ENCODE data around the gene LZTR1. TPM values are rescaled to one million over a fixed set of nuclear protein-coding genes. Genes with fewer than 3 reads are reported as not detected.
A peak's percentile ranks its signal among the peaks of the same experiment; 100 is the strongest.
"Not testable (repeated sequence)": the region's sequence is repeated elsewhere in the genome, so short reads cannot be mapped to it uniquely, and the experiment has no call there.

LZTR1 gene
- polyA plus RNA-seq (ENCODE audit: insufficient read length in 10 of 10), result 10 to 100 TPM; 28.8 to 45.0 (median 35.1) TPM
- long read RNA-seq, donor 1, full-length matches to known transcripts, result 2 of 2 reads
- long read RNA-seq, donor 1, partial matches to known transcripts, result 0 of 2 reads
- long read RNA-seq, donor 1, other reads (novel, unspliced or antisense), result 0 of 2 reads
- long read RNA-seq, donor 2, full-length matches to known transcripts, result 3 of 3 reads
- long read RNA-seq, donor 2, partial matches to known transcripts, result 0 of 3 reads
- long read RNA-seq, donor 2, other reads (novel, unspliced or antisense), result 0 of 3 reads
- long read RNA-seq, donor 3, result 0 reads
- long read RNA-seq, donor 4, result 0 reads
- long read RNA-seq, donor 5, full-length matches to known transcripts, result 2 of 28 reads
- long read RNA-seq, donor 5, partial matches to known transcripts, result 16 of 28 reads
- long read RNA-seq, donor 5, other reads (novel, unspliced or antisense), result 10 of 28 reads
- long read RNA-seq, donor 6, full-length matches to known transcripts, result 1 of 1 reads
- long read RNA-seq, donor 6, partial matches to known transcripts, result 0 of 1 reads
- long read RNA-seq, donor 6, other reads (novel, unspliced or antisense), result 0 of 1 reads
- long read RNA-seq, donor 7, partial matches to known transcripts, result 13 of 13 reads
- long read RNA-seq, donor 7, other reads (novel, unspliced or antisense), result 0 of 13 reads
- long read RNA-seq, donor 8, result 0 reads
- long read RNA-seq, donor 9, result 0 reads

DNA sequence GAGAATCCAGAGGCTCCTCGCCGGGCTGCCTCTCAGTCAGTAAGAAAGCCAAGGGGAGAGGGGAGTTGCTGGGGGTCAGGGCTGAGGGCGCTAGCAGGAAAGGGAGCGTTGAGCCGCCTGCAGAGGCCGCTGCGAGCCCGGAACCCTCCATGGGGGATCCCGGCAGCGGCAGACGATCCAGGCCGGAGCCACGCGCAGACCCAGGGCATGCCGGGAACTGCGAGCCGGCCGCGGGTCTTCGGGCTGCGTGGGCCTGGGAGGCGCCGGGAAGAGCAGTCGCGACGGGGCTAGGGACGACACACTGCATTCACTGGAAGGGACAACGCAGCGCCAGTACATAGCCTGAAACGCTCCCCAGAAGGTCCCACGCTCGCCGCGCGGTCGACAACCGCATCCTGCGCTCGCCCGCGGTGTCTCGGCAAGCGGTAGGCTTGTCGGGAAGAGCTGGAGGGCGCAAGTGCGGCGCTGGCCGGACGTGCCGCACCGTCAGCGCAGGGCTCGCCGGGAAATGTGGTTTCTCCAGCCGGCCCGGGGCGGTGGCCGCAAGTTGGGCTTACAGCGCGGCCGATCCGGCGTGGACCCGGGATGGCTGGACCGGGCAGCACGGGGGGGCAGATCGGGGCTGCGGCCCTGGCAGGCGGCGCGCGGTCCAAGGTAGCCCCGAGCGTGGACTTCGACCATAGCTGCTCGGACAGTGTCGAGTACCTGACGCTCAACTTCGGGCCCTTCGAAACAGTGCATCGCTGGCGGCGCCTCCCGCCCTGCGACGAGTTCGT lies at the start of gene LZTR1:
TSS of gene LZTR1 (plus strand) at position 511 of the 776 bp plus-strand sequence. CDS start at position 586, 75 bp downstream.
- peak; percentile 79 to 97 (median 91) for DNase-seq

DNA sequence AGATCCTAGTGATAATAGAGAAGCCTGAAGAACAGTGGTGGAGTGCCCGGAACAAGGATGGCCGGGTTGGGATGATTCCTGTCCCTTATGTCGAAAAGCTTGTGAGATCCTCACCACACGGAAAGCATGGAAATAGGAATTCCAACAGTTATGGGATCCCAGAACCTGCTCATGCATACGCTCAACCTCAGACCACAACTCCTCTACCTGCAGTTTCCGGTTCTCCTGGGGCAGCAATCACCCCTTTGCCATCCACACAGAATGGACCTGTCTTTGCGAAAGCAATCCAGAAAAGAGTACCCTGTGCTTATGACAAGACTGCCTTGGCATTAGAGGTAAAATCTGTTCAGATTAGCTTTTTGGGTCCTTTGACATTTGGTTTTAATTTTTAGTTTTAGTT lies 48.2 kb upstream of the LZTR1 start:
- no peak for DNase-seq

DNA sequence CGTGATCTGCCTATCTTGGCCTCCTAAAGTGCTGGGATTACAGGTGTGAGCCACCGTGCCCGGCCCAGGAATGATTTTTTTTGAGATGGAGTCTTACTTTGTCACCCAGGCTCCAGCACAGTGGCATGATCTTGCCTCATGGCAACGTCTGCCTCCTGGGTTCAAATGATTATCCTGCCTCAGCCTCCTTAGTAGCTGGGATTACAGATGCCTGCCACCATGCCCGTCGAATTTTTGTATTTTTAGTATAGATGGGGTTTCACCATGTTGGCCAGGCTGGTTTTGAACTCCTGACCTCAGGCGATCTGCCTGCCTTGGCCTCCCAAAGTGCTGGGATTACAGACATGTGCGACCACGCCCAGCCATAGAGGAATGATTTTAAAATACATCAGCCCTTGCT lies 47.0 kb upstream of the LZTR1 start:
- not testable (repeated sequence) for DNase-seq

DNA sequence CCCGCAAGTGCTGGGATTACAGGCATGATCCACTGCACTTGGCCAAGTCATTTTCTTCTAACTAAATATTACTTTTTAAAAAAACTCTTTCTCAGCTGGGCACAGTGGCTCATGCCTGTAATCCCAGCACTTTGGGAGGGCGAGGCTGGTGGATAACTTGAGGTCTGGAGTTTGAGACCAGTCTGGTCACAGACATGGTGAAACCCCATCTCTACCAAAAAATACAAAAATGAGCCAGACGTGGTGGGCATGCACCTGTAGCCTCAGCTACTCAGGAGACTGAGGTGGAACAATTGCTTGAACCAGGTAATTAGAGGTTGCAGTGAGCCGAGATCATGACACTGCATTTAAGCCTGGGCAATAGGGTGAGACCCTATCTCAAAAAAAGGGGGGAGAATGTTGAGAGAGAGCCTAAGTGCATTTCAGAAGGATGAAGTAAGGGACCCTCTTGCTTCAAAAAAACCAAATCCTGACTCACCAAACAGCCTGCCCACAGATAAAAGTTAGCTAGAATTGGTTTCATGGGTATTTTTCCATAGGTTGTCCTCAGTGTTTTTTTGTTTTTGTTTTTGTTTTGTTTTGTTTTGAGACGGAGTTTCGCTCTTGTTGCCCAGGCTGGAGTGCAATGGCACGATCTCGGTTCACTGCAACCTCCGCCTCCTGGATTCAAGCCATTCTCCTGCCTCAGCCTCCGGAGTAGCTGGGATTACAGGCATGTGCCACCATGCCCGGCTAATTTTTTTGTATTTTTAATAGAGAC lies 46.1 kb upstream of the LZTR1 start:
- DNase-seq, result not testable (repeated sequence)

DNA sequence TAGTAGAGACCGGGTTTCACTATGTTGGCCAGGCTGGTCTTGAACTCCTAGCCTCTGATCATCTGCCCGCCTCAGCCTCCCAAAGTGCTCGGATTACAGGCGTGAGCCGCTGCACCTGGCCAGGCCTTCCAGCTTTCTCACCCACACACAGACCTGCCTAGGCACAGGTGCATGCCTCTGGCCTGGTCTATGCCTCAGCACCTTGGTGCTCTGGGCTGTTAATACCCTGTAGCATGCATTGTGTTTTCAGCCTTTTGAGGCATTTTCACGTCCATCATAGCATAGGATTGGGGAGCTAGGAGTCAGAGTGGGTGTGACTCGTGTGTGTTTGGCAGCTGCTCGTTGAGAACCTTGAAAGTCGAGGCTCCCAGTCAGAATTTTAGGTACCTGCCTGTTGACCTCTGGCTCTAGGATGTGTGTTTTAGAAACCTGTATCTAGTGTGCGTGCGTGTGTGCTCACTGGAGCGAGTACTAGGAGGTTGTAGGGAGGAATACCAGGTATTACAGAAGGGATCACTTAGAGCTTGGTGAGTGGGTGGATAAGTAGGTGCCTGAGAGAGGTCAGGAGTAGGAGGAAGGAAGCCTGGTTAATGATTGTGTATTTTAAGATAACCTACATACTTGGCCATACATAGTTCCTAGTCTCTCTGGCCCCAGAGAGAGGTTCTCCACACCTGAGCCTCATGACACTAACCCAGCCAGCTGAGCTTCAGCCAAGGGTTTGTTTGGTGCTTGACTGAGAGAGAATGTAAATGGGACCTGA lies 44.9 kb upstream of the LZTR1 start:
- no peak for DNase-seq

DNA sequence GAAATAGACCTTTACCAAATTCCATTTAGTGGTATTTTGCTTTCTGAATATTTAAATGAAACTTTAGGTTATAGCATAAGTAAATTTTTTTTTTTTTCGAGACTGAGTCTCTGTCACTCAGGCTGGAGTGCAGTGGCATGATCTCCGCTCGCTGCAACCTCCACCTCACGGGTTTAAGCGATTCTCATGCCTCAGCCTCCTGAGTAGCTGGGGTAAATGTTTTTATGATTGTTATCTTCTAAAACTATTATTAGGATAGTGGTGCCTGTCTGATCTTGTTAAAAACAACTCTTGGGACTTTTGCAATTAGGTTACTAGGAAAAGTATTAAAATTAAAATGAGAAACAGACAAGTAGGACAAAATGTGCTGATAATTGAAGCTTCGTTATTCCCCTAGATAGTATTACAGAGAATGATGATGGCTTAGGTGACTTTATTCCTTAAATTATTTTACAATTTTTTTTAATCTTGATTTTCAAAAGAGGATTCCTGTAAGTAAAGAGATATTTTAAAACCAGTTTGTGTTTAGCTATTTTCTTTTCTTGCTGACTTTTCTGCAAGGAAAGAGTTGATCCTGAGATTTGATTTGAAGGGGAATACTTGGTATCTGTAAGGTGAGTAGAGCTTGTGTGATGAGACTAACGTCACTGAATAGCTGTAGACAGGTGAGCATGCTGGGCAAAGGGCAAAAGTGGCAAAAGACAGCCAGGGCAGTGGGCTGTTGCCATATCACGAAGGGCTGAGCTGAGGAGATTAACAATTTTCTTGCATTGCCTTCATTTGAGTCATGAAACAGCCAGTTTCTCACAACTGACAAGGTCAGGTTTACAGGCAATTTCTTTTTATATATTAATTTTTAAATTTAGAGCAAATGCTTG lies 44.1 kb upstream of the LZTR1 start:
- no peak for DNase-seq

DNA sequence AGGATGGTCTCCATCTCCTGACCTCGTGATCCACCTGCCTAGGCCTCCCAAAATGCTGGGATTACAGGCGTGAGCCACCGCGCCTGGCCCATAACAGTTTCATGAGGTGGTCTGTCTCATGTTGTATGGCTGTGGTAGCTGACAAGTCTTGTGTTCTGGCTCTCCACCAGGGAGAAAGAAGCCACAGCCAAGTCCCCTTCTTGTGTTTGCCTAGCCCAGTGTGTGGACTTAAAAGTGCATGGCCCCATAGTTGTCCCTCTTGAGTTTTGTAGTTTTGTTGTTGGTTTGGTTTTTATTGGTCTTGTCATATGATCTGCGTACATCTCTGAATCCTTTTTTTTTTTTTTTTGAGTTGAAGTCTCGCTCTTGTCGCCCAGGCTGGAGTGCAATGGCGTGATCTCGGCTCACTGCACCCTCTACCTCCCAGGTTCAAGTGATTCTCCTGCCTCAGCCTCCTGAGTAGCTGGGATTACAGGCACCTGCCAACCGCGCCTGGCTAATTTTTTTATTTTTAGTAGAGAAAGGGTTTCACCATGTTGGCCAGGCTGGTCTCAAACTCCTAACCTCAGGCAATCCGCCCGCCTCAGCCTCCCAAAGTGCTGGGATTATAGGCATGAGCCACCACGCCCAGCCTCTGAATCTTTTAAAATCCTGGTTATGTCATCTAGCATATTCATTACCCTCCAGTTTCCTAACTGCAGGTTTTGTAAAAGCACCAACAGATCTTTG lies 42.5 kb upstream of the LZTR1 start:
- not testable (repeated sequence) for DNase-seq

DNA sequence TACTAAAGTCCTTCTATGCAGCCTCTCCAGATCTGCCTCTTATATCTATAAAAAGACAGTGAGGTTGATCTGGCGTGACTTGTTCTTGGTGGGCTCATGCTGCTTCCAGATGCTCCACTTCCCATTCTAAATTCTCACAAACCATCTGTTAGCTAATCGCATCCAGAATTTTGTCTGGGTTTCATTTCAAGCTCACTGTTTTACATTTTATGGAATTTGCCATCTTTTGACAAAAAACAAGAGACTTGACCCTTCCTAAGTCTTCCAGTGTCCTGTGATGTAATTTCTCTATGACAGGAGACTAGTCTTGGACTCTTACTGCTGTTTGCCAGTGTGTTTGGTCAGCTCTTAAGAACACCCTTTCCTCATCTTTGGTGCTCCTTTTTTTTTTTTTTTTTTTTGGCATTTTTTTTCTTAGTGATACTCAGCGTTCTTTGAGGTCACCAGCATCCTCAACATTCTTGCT lies 41.9 kb upstream of the LZTR1 start:
- peak in 1 of 3 donors; percentile 43 for DNase-seq

DNA sequence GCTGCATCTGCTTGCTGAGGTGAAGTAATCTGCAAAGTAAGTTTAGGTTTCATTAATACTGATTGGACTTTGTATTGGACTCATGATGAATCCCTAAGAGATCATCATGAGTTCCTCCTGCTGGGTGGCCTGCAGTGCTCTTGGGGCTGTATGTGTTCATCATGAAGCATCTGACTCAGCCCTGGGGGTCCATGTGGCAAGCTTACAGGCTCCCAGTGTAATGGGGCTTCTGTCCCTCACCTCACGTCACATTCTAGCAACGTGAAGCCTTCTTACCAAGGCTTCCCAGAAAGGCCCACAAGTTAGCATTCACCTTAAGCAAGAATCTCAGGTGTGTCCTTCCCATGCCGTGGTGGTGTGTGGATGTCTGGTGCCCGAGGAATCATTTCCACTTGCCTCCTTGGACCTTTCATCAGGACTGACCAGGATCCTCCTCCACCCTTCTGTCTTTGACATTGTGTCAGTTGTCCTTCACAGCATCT lies 41.2 kb upstream of the LZTR1 start:
- DNase-seq, result no peak

DNA sequence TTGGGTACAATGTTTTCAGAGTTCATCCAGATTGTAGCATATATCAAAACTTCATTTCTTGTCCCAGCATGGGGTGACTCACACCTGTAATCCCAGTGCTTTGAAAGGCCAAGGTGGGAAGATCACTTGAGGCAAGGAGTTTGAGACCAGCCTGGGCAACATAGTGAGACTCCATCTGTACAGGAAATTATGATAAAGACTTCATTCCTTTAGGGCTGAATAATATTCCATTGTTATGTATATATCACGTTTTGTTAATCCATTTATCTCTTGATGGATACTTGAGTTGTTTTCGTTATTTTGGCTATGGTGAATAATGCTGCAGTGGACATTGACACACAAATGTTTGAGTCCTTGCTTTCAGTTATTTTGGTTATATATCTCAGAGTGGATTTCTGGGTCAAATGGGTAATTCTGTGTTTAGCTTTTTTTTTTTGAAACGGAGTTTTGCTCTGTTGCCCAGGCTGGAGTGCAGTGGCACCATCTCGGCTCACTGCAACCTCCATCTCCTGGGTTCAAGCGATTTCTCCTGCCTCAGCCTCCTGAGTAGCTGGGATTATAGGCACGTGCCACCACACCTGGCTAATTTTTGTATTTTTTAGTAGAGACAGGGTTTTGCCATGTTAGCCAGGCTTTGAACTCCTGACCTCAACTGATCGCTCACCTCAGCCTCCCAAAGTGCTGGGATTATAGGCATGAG lies 39.7 kb upstream of the LZTR1 start:
- DNase-seq, result not testable (repeated sequence)

DNA sequence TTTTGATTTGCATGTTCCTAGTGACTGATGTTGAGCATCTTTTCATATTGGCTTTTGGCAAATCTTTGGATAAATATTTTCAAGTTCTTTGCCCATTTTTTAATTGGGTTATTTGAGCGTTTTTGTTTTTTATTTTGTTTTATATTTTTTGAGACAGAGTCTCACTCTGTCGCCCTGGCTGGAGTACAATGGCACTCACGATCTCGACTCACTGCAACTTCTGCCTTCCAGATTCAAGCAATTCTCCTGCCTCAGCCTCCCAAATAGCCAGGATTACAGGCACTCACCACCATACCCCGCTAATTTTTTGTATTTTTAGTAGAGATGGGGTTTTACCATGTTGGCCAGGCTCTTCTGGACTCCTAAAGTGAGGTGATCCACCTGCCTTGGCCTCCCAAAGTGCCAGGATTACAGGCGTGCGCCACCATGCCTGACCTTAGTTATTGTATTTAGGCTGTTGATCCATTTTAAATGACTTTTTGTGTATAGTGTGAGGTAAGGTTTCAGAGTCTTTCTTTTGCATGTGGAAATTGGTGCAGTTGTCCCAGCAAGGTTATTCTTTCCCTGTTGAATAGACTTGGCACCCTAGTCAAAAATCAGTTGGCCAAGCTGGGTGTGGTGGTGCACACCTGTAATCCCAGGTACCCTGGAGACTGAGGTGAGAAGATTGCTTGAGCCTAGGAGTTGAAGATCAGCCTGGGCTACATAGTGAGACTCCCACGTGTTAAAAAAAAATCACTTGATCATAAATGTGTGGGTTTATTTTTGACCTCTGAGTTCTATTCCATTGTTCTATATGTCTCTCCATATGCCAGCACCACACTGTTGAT lies 38.8 kb upstream of the LZTR1 start:
- DNase-seq, result no peak

DNA sequence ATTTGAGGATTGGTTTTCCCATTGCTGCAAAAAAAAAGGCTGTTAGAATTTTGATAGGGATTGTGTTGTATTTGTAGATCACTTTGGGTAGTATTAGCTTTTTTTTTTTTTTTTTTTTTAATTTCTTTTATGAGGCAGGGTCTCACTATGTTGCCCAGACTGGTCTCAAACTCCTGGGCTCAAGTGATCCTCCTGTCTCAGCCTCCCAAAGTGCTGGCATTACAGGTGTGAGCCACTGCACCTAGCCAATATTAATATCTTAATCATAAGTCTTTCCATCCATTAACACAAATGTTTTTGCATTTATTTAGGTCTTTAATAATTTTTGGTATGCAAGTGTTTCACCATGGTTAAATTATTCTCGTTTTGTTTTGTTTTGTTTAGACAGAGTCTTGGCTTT lies 38.1 kb upstream of the LZTR1 start:
- DNase-seq, result no peak

DNA sequence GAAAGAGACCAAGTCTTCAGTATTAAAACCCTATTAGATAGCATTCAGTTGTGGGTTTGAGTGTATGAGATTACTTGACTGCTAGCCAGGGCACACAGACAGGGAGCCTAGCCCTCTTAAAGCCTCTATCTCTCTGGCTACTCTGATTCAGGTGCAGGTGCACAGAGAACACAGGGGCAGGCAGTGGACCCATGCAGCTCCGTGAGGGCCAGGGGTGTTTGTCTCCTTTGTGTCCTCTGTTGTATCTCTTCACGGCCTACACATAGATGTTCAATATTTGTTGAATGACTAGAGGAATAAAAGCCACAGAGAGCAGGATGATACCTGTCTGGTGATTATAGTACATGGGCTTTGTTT lies 36.5 kb upstream of the LZTR1 start:
- no peak for DNase-seq

DNA sequence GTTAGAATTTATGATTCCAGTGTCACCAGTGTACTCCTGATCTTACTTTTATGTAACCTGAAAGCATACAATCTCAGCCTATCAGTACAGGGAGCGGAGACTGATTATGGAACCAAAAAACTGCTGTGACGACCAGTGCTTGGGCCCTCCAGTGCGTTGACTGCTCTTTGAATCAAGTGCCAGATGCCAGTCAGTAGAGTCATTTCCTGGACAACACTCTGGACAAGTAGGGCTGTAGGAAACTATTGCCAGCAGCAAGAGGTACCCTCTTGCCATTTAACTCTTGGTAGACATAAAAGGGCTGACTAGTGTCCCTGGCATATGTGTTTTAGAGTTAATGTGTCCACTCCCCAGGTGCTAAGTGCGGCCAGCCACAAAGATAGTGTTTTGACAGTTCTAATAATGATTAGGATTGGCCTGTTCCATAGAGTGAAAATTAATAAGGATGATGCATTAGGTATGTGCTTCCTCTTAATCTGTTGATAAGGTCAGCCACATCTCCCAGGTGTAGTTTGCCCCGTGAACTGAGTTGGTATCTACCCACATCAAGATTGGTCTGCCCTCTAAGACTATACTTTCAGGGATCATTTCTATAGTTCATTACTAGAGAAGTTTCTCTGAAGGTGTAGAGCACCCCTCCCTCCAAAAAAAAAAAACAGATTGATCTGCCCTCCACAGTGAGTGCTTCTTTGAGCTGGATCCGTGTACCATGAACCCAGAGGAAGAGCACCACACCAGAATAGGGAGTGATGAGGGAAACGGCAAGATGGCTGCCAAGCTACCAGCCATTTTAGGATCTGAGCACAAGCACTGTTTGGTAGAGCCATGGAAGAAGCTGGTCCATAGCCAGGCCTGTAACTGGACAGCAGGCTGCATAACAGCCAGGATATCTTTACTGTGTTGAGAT lies 35.8 kb upstream of the LZTR1 start:
- DNase-seq, result no peak

DNA sequence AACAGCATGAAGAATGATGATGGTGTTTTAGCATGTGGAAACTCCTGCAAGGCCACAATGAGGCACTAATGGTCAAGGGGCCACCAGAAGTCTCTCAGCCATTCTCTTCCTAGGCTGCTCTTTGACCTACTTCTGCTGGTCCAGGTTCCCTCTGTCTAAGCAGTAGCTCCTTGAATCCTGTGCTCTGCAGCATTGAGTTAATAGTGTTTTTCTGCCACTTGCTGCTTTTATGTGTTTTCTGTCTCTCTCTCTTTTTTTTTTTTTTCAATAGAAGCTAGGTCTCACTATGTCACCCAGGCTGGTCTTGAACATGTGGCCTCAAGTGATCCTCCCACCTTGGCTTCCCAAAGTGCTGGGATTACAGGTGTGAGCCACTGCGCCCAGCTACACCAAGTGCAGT lies 35.1 kb upstream of the LZTR1 start:
- DNase-seq, result no peak

DNA sequence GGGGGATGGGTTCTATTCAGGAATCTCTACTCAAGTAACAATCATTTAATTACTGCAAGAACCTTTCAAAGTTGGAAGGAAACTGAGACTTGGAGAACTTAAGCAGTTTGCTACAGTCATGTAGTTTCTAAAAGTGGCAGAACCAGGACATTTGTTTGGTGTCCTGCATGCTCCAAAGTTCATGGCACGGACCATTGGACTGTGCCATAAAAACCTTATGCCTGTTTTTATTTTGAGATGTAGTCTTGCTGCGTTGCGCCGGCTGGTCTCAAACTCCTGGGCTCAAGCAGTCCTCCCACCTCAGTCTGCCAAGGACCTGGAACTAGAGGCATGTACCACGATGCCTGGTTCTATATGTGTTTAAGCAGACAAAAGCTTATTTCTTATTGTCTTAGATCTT lies 33.6 kb upstream of the LZTR1 start:
- no peak for DNase-seq
